Skeletal muscle cell (primary cell): ENCODE measurements around the gene DHRS1.
A peak's percentile ranks its signal among the peaks of the same experiment; 100 is the strongest.

Experiments used
- DNase-seq: peaks from one replicate; pipeline ENCODE4 v3.0.0-alpha.2; 2010; ENCODE audit warnings: low read depth
- H3K4me3 ChIP-seq: 2 replicates; pipeline ENCODE4 v1.5.1; 2011; ENCODE audit warnings: low read depth, mild to moderate bottlenecking, control low read depth, low read length, moderate library complexity

DHRS1 gene

GRCh38 chr14:24270537-24271133 lies 28.9 kb downstream of the DHRS1 start:
- H3K4me3 ChIP-seq = peak overlapping the region; percentile 93
- DNase-seq = no peak

GRCh38 chr14:24269910-24270536 lies 29.6 kb downstream of the DHRS1 start:
- H3K4me3 ChIP-seq = no peak overlapping the region
- DNase-seq = no peak

GRCh38 chr14:24269368-24269767 lies 30.2 kb downstream of the DHRS1 start:
- H3K4me3 ChIP-seq = no peak overlapping the region
- DNase-seq = no peak

DNA sequence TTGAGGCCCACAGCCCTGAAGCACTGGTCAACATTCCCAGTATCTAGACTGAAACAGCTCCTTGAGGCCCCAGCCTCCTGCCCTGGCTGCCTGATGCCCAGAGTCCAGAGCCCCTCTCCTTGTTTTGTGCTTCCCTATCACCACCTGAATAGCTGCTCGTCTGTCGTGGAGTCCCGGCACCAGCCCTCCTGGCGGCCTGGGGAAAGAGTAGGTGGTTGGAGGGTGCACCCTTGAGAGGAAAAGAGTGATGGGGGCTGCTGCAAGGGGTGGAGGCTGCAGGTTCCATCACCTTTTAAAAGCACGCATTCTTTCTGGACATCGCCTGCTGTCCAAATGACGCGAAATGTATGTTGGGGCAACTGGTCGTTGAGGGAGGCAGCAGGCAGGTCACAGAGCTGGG lies 31.4 kb downstream of the DHRS1 start:
- DNase-seq = no peak
- H3K4me3 ChIP-seq = no peak overlapping the region

GRCh38 chr14:24267516-24267915 lies 32.1 kb downstream of the DHRS1 start:
- H3K4me3 ChIP-seq = no peak overlapping the region
- DNase-seq = no peak

DNA sequence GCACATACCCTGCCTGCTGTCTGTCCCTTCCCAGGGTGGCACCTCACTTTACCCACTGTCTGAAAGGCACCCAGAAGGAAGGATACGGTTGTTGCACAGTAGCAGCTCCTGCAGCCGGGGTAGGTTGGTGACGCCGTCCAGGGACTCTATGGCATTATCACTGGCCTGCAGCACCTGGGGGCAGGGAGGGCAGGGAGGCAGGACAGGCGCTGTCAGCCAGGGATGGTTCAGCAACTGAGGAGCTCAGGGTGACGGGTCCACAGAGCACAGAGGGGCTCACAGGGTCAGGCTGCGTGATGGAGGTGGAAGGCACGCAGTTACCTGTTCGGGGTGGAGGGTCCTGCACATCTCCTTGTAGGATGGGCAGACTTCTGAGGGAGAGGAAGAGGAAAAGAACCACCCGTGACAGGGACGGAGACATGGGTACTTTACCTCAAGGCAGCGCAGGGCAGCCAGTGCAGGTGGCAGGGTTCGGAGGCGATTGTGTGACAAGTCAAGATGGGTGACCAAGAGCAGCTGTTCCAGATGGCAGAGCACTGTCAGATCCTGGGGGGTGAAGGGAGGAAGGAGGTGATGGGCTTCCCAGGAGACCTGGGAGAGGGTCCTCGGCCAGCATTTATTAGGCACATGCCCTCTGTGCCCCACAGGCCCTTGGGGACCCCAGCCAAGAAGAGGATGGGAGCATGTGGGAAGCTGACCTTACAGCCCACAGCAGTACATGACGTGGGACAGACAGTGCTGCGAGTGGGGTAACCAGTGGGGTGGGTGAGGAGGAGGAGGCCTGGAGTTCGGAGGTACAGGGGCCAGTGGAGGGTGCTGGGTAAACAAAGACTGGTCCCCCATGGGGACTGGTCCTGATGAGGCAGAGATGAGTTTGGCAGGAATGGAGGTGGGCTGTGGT lies 33.0 kb downstream of the DHRS1 start:
- no peak overlapping the region for H3K4me3 ChIP-seq
- DNase-seq = no peak

- no peak overlapping the region for H3K4me3 ChIP-seq
- no peak for DNase-seq
These were observed 35.3 kb downstream of the DHRS1 start for GRCh38 chr14:24264298-24264697.

- no peak overlapping the region for H3K4me3 ChIP-seq
- DNase-seq = no peak
These were observed 35.7 kb downstream of the DHRS1 start for GRCh38 chr14:24263848-24264247.

DNA sequence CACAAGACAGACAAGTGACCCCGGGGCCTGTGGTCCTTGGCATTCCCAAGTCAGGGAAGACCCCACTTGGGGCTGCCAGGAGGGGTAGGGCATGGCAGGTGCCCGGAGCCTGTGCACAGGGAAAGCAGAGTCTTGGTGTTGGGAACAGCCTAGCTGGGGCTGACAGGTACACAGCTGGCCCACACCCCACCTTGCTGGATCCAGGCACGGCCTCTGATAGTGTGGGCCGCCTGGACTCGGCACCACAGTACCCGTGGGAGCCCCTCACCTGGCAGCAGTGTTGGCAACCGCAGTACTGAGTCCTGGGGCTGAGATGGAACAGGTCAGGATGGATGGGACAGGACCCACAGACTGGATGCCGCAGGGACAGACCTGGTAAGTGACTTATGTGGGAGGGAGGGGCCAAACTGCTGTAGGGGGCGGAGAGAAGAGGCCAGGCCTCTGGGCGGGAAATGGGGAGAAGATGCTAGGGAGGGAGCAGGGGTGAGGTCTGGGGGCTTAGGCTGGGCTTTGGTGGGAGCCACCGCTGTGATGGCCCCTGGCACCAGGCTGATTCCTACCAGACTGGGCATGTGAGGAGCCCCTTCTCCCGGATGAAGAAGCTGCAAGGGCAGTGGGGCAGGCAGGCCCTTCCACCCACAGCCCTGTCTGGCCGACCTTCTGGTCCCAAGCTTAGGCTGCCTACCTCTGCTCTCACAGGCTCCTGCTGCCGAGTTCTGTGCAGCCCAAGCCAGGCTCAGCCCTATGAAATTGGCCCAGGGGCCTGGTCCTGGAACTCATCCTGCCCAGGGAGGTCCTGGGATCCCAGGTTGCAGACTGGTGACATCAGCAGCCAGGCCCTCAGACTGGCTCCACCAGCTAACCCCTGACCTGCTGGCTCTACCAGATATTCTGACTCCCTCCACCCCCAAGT lies 36.5 kb downstream of the DHRS1 start, which contains the start of gene TGM1:
Gene TGM1, minus strand, starts transcription at position 357 of the 913 bp plus-strand sequence. CDS start 825 bp downstream, outside the sequence.
- no peak for DNase-seq
- no peak within 1 kb of the TSS for H3K4me3 ChIP-seq

- DNase-seq = no peak
- H3K4me3 ChIP-seq = no peak overlapping the region
These were observed 37.6 kb downstream of the DHRS1 start for GRCh38 chr14:24261969-24262327.

DNA sequence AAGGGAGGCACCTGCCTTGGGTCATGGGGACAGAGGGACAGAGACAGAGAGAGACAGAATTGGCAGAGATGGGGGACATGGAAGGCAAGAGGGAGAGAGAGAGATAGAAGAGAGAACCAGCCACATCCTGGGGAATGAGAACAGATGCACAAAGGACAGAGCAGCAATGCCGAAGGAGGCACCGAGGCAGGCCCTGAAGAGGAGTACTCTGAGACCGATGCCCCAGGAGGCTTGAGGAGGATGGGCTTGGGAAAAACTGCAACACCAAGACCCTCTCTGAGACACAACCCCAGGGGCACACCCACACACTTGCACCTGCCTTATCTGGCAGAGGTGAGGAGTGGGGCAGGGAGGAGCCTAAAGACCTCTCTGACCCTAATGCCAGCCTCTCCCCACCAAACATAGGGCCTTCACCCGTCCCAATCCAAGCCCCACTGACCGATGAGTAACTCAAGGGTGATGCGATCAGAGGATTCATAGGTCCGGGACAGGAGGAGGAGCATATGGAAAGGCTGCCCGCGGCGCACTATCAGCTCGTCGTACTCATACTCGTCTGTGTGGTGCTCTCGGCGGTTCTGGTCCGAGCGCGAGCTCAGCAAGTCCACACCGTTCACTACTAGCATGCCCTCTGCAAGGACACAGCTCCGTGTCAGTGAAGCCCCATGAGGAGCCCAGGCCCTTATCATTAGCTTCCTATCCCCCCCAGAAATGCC lies 38.2 kb downstream of the DHRS1 start:
- DNase-seq = no peak
- no peak overlapping the region for H3K4me3 ChIP-seq

GRCh38 chr14:24260780-24261157 lies 38.8 kb downstream of the DHRS1 start:
- no peak overlapping the region for H3K4me3 ChIP-seq
- no peak for DNase-seq

GRCh38 chr14:24260026-24260779 lies 39.4 kb downstream of the DHRS1 start:
- no peak for DNase-seq
- no peak overlapping the region for H3K4me3 ChIP-seq

GRCh38 chr14:24259282-24260025 lies 40.1 kb downstream of the DHRS1 start:
- H3K4me3 ChIP-seq = no peak overlapping the region
- no peak for DNase-seq

GRCh38 chr14:24258548-24259265 lies 40.9 kb downstream of the DHRS1 start:
- DNase-seq = no peak
- no peak overlapping the region for H3K4me3 ChIP-seq

- no peak for DNase-seq
- H3K4me3 ChIP-seq = no peak overlapping the region
These were observed 41.5 kb downstream of the DHRS1 start for GRCh38 chr14:24258119-24258518.

DNA sequence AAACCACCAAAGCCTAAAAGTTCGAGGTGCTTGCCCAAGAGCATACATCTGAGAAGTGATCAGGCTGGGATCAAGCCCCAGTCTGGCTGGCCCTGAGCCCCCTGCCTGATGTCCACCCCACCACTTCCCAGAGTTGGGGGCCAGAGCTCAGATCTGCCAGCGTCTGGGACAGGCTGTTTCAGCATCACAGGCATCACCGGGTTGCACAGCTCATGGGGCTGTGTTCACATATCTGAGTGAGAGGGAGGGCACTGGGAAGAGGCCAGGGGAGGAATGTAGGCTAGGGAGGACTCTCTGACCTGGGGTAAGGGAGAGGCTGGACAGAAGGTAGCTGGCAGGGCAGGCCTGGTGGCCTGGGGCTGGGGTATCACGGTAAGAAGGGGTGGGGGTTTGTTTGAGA lies 42.6 kb downstream of the DHRS1 start:
- DNase-seq = no peak
- no peak overlapping the region for H3K4me3 ChIP-seq
